ENCODE measurements around the gene SLC5A10. TPM values are rescaled to one million over a fixed set of nuclear protein-coding genes. Genes with fewer than 3 reads are reported as not detected.

SLC5A10 gene
- polyA plus RNA-seq, 1 of the 3 experiments (the other 2 are of a cell fraction): not detected

DNA sequence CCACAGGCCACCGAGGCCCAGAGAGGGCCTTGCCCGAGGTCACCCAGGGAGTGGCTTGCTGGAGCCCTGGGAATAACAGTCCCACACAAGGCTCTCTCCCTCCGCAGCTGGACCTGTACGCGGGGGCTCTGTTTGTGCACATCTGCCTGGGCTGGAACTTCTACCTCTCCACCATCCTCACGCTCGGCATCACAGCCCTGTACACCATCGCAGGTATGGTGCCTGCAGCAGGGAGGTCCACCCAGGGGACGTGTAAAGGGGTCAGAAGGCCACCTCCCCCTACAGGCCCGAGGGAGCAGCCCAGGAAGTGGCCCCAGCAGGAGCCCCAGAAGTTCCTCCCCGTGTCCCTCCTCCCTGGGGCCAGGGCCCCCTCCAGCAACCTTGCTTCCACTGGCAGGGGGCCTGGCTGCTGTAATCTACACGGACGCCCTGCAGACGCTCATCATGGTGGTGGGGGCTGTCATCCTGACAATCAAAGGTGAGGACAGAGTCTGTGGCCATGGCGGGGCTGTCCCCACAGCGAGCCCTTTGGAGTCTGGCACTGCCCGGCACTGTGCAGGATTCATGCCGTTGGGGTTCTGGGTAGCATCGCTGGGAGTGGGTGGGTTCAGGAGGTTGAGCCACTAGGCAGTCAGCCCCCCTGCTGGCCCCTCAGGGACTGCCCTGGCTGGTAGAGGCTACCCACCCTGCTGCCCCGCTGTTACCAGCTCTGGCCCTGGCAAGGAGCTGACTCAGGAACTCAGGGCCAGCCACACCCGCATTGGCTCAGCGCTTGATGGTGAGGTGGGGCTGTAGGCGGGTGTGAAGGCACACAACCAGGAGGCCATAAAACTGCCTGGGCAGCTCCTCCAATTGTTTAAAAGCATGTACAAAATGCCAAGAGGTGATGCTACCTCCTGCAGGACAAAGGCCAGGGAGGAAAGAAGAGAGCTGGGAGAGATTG is 17.3 kb downstream of the SLC5A10 start:
- peaks cover 4% of the 10 kb centered on the region for H3F3A ChIP-seq (replicated peaks; ENCODE audit: insufficient read depth)
- TF ChIP-seq, protein P1, sequence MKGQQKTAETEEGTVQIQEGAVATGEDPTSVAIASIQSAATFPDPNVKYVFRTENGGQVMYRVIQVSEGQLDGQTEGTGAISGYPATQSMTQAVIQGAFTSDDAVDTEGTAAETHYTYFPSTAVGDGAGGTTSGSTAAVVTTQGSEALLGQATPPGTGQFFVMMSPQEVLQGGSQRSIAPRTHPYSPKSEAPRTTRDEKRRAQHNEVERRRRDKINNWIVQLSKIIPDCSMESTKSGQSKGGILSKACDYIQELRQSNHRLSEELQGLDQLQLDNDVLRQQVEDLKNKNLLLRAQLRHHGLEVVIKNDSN (IDR thresholded peaks at IDR 0.05; ENCODE audit: borderline replicate concordance, low read depth): no peak
- TF ChIP-seq NFIC (IDR thresholded peaks at IDR 0.05; ENCODE audit: borderline replicate concordance): no peak
- no peak for TF ChIP-seq TAF1 (IDR thresholded peaks at IDR 0.05; ENCODE audit: borderline replicate concordance, low read depth, low read length)
- TF ChIP-seq, protein P2, sequence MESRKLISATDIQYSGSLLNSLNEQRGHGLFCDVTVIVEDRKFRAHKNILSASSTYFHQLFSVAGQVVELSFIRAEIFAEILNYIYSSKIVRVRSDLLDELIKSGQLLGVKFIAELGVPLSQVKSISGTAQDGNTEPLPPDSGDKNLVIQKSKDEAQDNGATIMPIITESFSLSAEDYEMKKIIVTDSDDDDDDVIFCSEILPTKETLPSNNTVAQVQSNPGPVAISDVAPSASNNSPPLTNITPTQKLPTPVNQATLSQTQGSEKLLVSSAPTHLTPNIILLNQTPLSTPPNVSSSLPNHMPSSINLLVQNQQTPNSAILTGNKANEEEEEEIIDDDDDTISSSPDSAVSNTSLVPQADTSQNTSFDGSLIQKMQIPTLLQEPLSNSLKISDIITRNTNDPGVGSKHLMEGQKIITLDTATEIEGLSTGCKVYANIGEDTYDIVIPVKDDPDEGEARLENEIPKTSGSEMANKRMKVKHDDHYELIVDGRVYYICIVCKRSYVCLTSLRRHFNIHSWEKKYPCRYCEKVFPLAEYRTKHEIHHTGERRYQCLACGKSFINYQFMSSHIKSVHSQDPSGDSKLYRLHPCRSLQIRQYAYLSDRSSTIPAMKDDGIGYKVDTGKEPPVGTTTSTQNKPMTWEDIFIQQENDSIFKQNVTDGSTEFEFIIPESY (IDR thresholded peaks at IDR 0.05; ENCODE audit: borderline replicate concordance, low read depth): no peak
- no peak for TF ChIP-seq SMC3 (IDR thresholded peaks at IDR 0.05; ENCODE audit: low read depth, low read length)
- no peak for TF ChIP-seq FOSL2 (IDR thresholded peaks at IDR 0.05; ENCODE audit: borderline replicate concordance, low read depth)
- no peak for TF ChIP-seq SIN3A (IDR thresholded peaks at IDR 0.05; ENCODE audit: borderline replicate concordance, low read depth, low read length)
- TF ChIP-seq, protein P3, sequence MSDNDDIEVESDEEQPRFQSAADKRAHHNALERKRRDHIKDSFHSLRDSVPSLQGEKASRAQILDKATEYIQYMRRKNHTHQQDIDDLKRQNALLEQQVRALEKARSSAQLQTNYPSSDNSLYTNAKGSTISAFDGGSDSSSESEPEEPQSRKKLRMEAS (IDR thresholded peaks at IDR 0.05; ENCODE audit: low read depth): no peak
- TF ChIP-seq TCF12 (IDR thresholded peaks at IDR 0.05): no peak
- no peak for TF ChIP-seq FOXJ3 (CRISPR knock-in tag; IDR thresholded peaks at IDR 0.05)
- no peak for TF ChIP-seq EZH2phosphoT487 (IDR thresholded peaks at IDR 0.05; ENCODE audit: borderline replicate concordance, low read depth)
- no peak for TF ChIP-seq GATA2 (CRISPR knock-in tag; IDR thresholded peaks at IDR 0.05)
- TF ChIP-seq MXI1 (IDR thresholded peaks at IDR 0.05; ENCODE audit: low read depth, low read length): no peak
- TF ChIP-seq, protein P4, sequence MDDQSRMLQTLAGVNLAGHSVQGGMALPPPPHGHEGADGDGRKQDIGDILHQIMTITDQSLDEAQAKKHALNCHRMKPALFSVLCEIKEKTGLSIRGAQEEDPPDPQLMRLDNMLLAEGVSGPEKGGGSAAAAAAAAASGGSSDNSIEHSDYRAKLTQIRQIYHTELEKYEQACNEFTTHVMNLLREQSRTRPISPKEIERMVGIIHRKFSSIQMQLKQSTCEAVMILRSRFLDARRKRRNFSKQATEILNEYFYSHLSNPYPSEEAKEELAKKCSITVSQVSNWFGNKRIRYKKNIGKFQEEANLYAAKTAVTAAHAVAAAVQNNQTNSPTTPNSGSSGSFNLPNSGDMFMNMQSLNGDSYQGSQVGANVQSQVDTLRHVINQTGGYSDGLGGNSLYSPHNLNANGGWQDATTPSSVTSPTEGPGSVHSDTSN (IDR thresholded peaks at IDR 0.05): no peak
- TF ChIP-seq, protein P5, sequence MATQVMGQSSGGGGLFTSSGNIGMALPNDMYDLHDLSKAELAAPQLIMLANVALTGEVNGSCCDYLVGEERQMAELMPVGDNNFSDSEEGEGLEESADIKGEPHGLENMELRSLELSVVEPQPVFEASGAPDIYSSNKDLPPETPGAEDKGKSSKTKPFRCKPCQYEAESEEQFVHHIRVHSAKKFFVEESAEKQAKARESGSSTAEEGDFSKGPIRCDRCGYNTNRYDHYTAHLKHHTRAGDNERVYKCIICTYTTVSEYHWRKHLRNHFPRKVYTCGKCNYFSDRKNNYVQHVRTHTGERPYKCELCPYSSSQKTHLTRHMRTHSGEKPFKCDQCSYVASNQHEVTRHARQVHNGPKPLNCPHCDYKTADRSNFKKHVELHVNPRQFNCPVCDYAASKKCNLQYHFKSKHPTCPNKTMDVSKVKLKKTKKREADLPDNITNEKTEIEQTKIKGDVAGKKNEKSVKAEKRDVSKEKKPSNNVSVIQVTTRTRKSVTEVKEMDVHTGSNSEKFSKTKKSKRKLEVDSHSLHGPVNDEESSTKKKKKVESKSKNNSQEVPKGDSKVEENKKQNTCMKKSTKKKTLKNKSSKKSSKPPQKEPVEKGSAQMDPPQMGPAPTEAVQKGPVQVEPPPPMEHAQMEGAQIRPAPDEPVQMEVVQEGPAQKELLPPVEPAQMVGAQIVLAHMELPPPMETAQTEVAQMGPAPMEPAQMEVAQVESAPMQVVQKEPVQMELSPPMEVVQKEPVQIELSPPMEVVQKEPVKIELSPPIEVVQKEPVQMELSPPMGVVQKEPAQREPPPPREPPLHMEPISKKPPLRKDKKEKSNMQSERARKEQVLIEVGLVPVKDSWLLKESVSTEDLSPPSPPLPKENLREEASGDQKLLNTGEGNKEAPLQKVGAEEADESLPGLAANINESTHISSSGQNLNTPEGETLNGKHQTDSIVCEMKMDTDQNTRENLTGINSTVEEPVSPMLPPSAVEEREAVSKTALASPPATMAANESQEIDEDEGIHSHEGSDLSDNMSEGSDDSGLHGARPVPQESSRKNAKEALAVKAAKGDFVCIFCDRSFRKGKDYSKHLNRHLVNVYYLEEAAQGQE (IDR thresholded peaks at IDR 0.05; ENCODE audit: low read depth, low read length): no peak
- TF ChIP-seq ELF1 (IDR thresholded peaks at IDR 0.05): no peak
- no peak for TF ChIP-seq EP300 (IDR thresholded peaks at IDR 0.05; ENCODE audit: borderline replicate concordance in 1 of 2, low read depth in 1 of 2, low read length in 1 of 2)
- TF ChIP-seq MEF2A (IDR thresholded peaks at IDR 0.05; ENCODE audit: borderline replicate concordance, low read depth): no peak
- TF ChIP-seq CHD2 (IDR thresholded peaks at IDR 0.05; ENCODE audit: low read length, partially characterized antibody): no peak
- DNase-seq: no peak
- no peaks in the 10 kb centered on the region for H3K9me3 ChIP-seq
- WGBS (ENCODE audit: low lambda C conversion rate): 94% methylated on average over 15 of the region's 23 CpGs
- CTCF ChIA-PET: interaction anchor here (1.9 kb wide), 1 partner anchor 9 kb away, joined by 10 read pairs; no protein-coding TSS in a partner anchor
- no peaks in the 10 kb centered on the region for H3K27me3 ChIP-seq (ENCODE audit: insufficient read depth)
- POLR2A ChIA-PET: no interaction called here
- H3K4me3 ChIP-seq (ENCODE audit: low read depth in 2 of 2, low read length in 1 of 2): no peak overlapping the region
- H3K9me2 ChIP-seq: no peaks in the 10 kb centered on the region
- H3K27ac ChIP-seq (ENCODE audit: low read depth in 2 of 2, low read length in 1 of 2): no peak overlapping the region
- peaks cover 4 to 24% of the 10 kb centered on the region in 2 experiments; a peak in 2 of 4 replicates for H3K4me1 ChIP-seq (ENCODE audit: control insufficient read depth in 1 of 2, insufficient read depth in 2 of 2, low read depth in 1 of 2, low read length in 1 of 2)
- no peaks in the 10 kb centered on the region for H3K79me2 ChIP-seq (ENCODE audit: insufficient read depth)
- no peaks in the 10 kb centered on the region for H4K20me1 ChIP-seq (ENCODE audit: insufficient read depth)
- H2AFZ ChIP-seq (ENCODE audit: low read depth): no peak overlapping the region
- no peak overlapping the region for H3K9ac ChIP-seq
- H3K36me3 ChIP-seq (replicated peaks in 1 of 2; ENCODE audit: control insufficient read depth in 1 of 2, insufficient read depth in 2 of 2, low read length in 1 of 2): peaks cover 0 to 6% of the 10 kb centered on the region in 2 experiments
- H3K4me2 ChIP-seq: no peak overlapping the region
